NCI-H774 (cell line): Measurements from ENCODE around the gene TMEM167A.

Experiments used
- DNase-seq: peaks from one replicate; lab custom pipeline; 2025; lab: John Stamatoyannopoulos, UW

TMEM167A gene

GRCh38 chr5:83076742-83077661, at the start of gene TMEM167A, which contains the start of gene XRCC4:
Gene TMEM167A (minus strand): TSS chr5:83077394. CDS start chr5:83077323, 71 bp downstream.
Gene XRCC4 (plus strand): TSS chr5:83077547. CDS start chr5:83104920, 27,373 bp downstream.
- peak; percentile 98 for DNase-seq

GRCh38 chr5:83126501-83126900, 49.3 kb upstream of the TMEM167A start:
- DNase-seq = no peak

- DNase-seq = no peak
Measured at GRCh38 chr5:83125560-83125959, 48.4 kb upstream of the TMEM167A start.

- no peak for DNase-seq
Measured at GRCh38 chr5:83124593-83124992, 47.4 kb upstream of the TMEM167A start.

GRCh38 chr5:83118976-83119375, 41.8 kb upstream of the TMEM167A start:
- no peak for DNase-seq

- DNase-seq = no peak
Measured at GRCh38 chr5:83118471-83118870, 41.3 kb upstream of the TMEM167A start.

GRCh38 chr5:83115816-83116215, 38.6 kb upstream of the TMEM167A start:
- DNase-seq = no peak

- DNase-seq = no peak
Measured at GRCh38 chr5:83109380-83109779, 32.2 kb upstream of the TMEM167A start.

- DNase-seq = no peak
Measured at GRCh38 chr5:83107692-83108420, 30.7 kb upstream of the TMEM167A start.

GRCh38 chr5:83104021-83104420, 26.8 kb upstream of the TMEM167A start:
- DNase-seq = no peak

GRCh38 chr5:83102364-83102980, 25.3 kb upstream of the TMEM167A start:
- DNase-seq = no peak

- DNase-seq = no peak
Measured at GRCh38 chr5:83101514-83101913, 24.3 kb upstream of the TMEM167A start.

- no peak for DNase-seq
Measured at GRCh38 chr5:83099445-83099844, 22.3 kb upstream of the TMEM167A start.

GRCh38 chr5:83099001-83099400, 21.8 kb upstream of the TMEM167A start:
- DNase-seq = no peak

- no peak for DNase-seq
Measured at GRCh38 chr5:83097689-83098231, 20.6 kb upstream of the TMEM167A start.

GRCh38 chr5:83096660-83097339, 19.6 kb upstream of the TMEM167A start:
- no peak for DNase-seq

GRCh38 chr5:83095957-83096539, 18.9 kb upstream of the TMEM167A start:
- DNase-seq = no peak

GRCh38 chr5:83095163-83095956, 18.2 kb upstream of the TMEM167A start:
- no peak for DNase-seq

GRCh38 chr5:83093692-83094091, 16.5 kb upstream of the TMEM167A start:
- DNase-seq = no peak

- DNase-seq = no peak
Measured at GRCh38 chr5:83092619-83093018, 15.4 kb upstream of the TMEM167A start.
